22Rv1 (cell line): ENCODE data around the gene FBXW8.

Experiments
- CTCF ChIP-seq: fragments of 450-650 bp; IDR thresholded peaks from 2 replicates; pipeline ENCODE4 v1.5.1; 2017; ENCODE audit warnings: mild to moderate bottlenecking
- ZFX ChIP-seq: fragments of 450-650 bp; IDR thresholded peaks from 2 replicates; pipeline ENCODE4 v1.6.1; 2017; ENCODE audit warnings: antibody characterized with exemption, borderline replicate concordance

GRCh38 chr12:117069926-117070900 is 159.5 kb downstream of the FBXW8 start:
- TF ChIP-seq ZFX (no peak), CTCF (no peak)
